Measurements from ENCODE around the gene B4GALNT3.

Gene B4GALNT3

GRCh38 chr12:544142-544541 is 84.4 kb downstream of the B4GALNT3 start:
- Mint-ChIP-seq H3K9me3 (no peaks in the 10 kb centered on the region), H3K27me3 (ENCODE audit: low read depth, poor library complexity) (peaks cover 13% of the 10 kb centered on the region), H3K4me1 (peaks cover 48% of the 10 kb centered on the region), H3K27ac (no peak overlapping the region), H3K36me3 (ENCODE audit: low read depth) (no peaks in the 10 kb centered on the region), H3K4me3 (peak overlapping the region; percentile 10)
- TF ChIP-seq CTCF (IDR thresholded peaks at IDR 0.05) = no peak
- DNase-seq = no peak

GRCh38 chr12:544941-545635 is 85.3 kb downstream of the B4GALNT3 start:
- DNase-seq = no peak
- H3K4me3 Mint-ChIP-seq = no peak overlapping the region
- no peaks in the 10 kb centered on the region for H3K9me3 Mint-ChIP-seq
- no peaks in the 10 kb centered on the region for H3K36me3 Mint-ChIP-seq (ENCODE audit: low read depth)
- peaks cover 39% of the 10 kb centered on the region for H3K4me1 Mint-ChIP-seq
- H3K27me3 Mint-ChIP-seq (ENCODE audit: low read depth, poor library complexity) = peaks cover 13% of the 10 kb centered on the region
- TF ChIP-seq CTCF (IDR thresholded peaks at IDR 0.05) = no peak
- no peak overlapping the region for H3K27ac Mint-ChIP-seq

GRCh38 chr12:545835-546234 is 86.1 kb downstream of the B4GALNT3 start:
- no peak for TF ChIP-seq CTCF (IDR thresholded peaks at IDR 0.05)
- H3K36me3 Mint-ChIP-seq (ENCODE audit: low read depth) = no peaks in the 10 kb centered on the region
- peaks cover 33% of the 10 kb centered on the region for H3K4me1 Mint-ChIP-seq

GRCh38 chr12:546265-546919 is 86.7 kb downstream of the B4GALNT3 start:
- H3K9me3 Mint-ChIP-seq = no peaks in the 10 kb centered on the region
- no peak overlapping the region for H3K27ac Mint-ChIP-seq
- DNase-seq = no peak
- H3K4me1 Mint-ChIP-seq = peaks cover 32% of the 10 kb centered on the region
- H3K27me3 Mint-ChIP-seq (ENCODE audit: low read depth, poor library complexity) = peaks cover 13% of the 10 kb centered on the region
- no peak overlapping the region for H3K4me3 Mint-ChIP-seq
- no peak for TF ChIP-seq CTCF (IDR thresholded peaks at IDR 0.05)
- no peaks in the 10 kb centered on the region for H3K36me3 Mint-ChIP-seq (ENCODE audit: low read depth)

More at GRCh38 chr12:545835-546234, 86.1 kb downstream of the B4GALNT3 start:
- peaks cover 13% of the 10 kb centered on the region for H3K27me3 Mint-ChIP-seq (ENCODE audit: low read depth, poor library complexity)
- H3K4me3 Mint-ChIP-seq = no peak overlapping the region
- no peaks in the 10 kb centered on the region for H3K9me3 Mint-ChIP-seq
- no peak for DNase-seq
- no peak overlapping the region for H3K27ac Mint-ChIP-seq

GRCh38 chr12:546920-547845 is 87.4 kb downstream of the B4GALNT3 start:
- peak; percentile 83 for DNase-seq
- Mint-ChIP-seq H3K36me3 (ENCODE audit: low read depth) (peaks cover under 1% of the 10 kb centered on the region), H3K4me1 (peaks cover 33% of the 10 kb centered on the region), H3K27ac (no peak overlapping the region), H3K9me3 (no peaks in the 10 kb centered on the region), H3K4me3 (no peak overlapping the region), H3K27me3 (ENCODE audit: low read depth, poor library complexity) (peaks cover 13% of the 10 kb centered on the region)
- peak; percentile 98 for TF ChIP-seq CTCF (IDR thresholded peaks at IDR 0.05)

Data from nephron progenitor cell (in vitro differentiated cells).